GOT3 (cell line): ENCODE data around the gene PXYLP1.
A peak's percentile ranks its signal among the peaks of the same experiment; 100 is the strongest.

Experiments used
- DNase-seq: peaks from one replicate; lab custom pipeline; 2025; ENCODE audit warnings: mixed read lengths; lab: John Stamatoyannopoulos, UW

Gene PXYLP1

DNA sequence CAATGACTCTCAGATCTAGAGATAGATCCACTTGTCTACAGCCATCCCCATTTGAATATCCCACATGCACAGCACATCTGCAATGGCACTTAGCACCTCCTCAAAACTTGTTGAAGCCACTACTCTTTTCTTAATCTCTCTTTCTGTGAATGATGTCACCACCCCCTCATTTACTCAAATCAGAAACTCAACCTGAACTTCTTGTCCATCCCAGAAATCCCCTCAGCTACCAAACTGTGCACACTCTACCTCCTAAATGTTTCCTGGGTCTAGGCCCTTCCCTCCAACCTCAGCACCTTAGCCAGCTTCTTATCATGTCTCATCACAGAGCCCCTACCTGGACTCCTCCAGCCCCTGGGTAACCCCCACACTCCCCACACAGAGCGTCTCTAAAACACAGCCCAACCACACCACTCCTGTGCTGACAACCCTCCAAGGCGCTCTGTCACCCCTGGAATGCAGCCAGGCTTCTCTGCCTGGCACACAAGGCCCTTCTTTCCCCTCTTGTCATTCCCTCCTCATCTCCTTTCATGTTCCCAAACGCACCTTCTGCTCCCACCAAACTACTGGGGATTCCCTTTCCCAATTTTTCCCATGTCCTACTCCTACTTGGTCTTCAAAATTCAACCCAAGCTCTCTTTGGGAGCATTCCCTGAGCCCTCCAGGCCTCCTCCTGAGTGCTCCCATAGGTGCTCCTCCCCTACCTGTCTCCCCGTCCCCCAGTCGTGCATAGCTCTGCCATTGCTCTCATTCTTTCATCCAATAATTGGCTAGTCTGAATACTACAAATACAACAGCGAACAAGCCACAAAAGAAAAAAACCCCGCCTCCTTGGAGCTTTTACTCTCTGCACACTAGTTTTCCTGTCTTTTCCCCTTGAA, 96.9 kb downstream of the PXYLP1 start:
- DNase-seq, result no peak

DNA sequence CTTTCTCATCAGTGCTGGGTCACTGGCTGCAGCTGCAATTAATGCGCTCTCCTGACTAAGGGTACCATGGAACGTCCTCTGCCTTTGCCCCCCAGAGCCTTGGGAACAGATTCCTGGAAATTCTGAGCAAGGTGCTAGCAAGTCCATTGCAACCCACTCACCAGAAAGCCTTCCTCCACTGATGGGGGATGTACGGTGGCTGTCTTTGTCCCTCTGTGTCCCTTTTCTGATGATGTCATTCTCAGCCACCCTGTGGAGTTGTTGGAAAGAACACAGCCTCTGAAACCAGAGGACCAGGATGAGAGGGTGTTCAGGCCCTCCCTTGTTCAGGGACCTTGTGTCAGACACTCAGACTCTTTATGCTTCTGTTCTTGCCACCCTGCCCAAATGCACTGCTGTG, 98.6 kb downstream of the PXYLP1 start:
- no peak for DNase-seq

DNA sequence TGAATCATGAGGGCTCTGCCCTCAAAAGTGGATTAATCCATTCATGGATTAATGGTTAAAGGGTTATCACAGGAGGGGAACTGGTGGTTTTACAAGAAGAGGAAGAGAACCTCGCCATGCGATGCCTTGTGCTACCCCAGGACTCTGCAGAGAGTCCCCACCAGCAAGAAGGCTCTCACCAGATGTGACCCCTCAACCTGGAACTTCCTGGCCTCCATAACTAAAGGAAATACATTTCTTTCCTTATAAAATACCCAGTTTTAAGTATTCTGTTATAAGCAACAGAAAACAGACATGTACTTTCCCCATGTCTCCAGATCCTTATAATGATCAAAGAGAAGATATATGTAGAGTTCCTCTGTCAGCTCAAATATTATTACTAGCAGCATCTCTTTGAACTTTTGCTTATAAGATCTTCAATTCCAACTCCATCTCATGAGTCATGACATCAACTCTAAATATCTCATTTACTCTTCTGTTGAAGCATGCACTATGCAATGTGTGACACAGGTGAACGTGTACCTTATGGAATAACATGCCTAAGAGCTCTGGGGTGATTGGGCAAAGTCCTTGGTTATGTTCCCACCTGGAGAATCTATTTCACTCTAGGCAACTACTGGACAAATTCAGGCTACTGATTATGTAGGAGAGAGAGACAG, 99.2 kb downstream of the PXYLP1 start:
- DNase-seq, result no peak

DNA sequence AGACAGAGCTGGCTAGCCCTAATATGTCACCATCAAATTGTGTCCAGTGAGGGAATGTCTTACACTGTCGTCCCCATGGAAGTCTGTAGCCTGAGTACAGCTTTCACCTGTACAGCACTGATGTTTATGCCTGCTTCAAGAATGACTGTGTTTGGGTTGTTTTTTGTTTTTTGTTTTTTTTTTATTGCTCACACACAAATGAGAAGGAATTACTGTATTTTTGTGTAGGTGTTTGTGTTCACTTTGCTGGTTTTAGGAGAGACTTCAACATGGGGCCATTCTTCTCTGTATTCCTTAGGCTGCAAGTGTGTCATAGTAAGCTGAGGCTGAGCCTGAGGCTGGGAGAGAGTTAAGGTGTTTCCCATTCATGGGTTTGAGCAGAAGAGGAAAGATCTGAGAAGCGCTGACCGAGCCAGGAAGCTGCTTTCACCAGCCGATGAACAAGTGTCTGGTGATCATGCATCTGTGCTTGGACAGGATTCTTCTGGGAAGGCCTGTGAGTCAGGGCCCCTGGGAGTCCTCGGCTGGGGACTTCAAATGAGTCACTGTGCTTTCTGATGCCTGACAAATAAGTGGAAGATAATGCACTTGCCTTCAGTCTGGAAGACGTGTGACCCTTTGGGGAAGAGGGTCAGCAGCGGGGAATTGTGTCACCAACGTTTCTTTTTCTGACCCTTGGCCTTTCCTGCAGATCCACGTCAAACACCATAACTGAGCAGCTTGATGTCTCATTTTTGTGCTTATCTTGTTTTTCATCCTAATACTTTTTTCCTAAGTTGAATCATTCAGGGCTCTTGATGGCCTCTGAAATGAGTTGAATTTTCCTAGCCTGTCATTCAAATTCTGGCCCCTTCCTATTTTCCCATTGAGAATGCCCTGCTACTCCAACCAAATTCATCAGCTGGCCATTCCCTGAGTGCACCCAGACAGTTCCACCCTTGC, 100.0 kb downstream of the PXYLP1 start:
- DNase-seq, result peak; percentile 89

DNA sequence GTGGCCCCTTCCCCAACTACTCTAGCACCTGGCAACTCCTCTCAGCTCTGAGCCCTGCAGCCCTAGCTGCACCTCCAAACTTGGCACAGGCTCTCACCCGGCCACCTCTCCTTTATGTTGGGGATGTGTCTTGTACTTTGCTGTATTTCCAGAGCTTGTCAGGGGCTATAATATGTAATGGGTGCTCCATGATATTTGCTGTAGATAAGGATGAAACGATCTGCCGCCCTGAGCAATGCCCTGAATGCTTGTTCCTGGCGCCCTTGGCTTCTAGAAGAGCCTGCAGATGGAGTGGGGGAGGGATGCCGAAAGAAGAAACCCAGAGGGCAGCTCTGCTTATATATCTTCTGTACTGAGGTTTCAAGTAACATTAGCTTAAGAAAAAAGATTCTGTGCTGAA, 100.8 kb downstream of the PXYLP1 start:
- no peak for DNase-seq

DNA sequence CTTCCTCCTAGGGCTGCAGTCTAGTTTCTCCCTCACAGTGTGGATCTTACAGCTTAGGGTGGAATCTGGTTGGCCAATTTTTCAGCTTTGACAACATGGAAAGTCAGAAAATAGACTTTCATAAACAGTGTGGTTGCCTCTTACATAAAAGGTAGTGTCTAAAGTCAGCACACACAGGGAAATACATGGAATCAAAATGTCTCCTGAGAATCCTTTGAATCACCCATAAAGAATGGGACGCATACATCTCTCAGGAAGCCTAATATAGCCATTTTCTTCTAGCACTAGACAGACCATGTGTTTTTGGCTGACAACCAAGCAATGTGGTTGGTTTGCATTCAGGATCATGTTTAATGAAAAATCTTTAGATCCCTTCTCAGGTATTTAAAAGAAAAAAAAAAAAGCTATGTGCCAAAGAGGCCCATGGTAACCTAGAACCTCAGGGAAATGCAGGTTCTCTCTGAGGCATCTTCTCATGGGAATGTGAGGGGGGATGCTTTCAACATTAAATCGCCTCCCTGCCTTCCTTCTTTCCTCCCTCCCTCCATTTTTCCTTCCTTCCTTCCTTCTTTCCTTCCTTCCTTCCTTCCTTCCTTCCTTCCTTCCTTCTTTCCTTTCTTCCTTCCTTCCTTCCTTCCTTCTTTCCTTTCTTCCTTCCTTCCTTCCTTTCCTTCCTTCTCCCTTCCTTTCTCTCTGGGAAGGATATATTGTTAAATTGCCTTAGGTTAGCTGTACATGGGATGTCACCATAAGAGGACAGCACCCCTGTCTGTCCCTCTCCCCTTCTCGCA, 102.4 kb downstream of the PXYLP1 start:
- no peak for DNase-seq

DNA sequence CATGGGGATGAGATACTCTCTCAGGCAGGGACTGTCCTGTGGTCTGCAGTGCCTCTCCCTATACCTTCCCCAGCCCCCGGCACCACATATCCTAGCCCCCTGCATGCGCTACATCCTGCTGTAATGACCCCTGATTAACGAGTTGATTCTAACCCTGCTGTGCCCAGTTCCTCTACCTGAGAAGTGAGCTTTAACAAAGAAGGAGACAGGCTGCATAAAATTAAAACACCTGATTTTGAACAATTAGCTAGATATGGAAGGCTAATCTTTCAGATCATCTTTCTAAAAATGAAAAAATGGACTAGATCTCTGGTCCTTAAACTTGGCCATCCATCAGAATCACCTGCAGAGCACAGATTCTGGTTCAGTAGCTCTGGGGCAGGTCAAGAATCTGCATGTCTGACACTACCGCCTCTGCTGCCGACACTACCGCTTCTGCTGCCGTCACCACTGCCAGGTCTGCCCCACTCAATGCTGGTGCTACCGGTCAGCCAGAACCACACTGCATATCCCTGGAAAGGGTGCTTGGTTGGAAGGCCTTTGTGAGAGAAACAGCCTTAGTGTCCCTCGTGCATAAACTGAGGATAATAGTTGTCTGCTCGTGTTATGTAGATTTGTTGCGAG, 103.1 kb downstream of the PXYLP1 start:
- DNase-seq, result no peak

DNA sequence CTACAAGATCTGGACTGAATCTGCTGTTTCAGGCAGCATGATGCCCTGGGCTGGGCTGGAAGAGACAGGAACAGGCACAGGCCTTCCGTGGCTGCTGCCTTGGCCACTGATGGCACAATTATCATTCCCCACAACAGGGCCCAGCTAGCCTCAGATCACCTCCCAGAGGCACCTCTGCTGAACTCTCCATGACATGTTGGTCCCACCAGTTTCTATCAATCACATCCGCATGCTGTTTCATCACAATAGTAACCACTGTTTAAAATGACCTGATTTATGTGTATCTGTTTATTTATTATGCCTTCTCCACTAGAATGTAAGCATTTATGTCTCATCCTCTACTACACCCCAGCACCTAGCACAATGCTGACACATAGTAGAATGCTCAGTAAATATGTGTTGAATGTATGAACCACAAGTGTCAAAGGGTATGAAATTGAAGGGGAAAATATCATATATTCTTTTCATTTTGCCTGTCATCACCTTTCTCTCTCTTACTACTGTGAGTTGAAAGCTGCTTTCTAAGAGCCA, 104.0 kb downstream of the PXYLP1 start:
- DNase-seq, result no peak

DNA sequence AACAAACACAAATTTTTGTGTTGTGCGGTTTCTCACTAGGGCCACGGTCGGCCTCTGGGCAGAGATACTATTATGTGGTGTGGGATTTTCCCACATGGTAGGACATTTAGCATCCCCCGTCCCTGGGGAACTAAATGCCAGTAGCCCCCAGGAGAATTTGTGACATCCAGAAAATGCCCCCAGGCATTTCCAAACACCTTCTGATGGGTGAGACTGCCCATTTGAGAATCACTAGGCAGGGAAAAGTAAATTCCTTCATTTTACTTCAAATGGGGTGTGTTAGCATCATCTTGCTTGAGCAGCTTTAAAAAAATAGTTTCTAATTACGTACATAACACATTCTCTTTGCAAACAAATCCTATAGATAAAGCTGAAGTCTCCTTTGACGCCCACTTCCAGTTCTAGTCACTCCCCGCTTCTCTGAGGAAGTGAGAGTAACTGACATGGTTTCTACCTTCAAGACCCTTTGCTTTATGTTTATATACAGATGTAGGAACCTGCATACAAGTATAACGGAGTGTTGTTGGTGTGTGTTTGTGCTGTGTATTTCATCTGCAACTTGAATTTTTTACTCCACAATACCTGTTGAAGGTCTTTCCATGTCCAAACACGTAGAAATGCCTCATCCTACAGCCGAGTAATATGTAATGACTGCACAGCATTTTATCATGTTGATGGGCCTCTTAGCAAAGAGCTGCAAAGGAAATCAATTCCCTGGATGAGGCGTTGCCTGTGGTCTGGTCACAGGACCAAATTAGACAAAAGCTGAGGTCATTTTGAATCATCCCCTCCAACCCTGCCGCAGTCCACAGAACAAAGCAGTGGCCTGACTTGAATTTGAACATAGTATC, 105.3 kb downstream of the PXYLP1 start:
- peak; percentile 39 for DNase-seq

DNA sequence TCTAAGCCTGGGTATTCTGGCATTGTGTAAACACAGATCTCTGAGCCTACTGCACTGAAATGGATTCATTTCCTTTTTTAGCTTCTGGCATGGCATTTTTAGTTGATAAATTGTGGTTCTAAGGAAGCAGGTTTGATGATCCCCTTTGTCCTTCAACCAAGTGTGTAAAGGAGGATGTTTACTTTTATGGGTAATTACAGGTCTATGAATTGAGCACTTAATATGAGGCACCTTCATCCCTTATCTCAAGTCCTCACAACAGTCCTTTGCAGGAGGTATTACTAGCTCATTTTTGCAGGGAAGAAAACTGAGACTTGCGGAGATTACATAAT, 105.9 kb downstream of the PXYLP1 start:
- DNase-seq, result no peak

DNA sequence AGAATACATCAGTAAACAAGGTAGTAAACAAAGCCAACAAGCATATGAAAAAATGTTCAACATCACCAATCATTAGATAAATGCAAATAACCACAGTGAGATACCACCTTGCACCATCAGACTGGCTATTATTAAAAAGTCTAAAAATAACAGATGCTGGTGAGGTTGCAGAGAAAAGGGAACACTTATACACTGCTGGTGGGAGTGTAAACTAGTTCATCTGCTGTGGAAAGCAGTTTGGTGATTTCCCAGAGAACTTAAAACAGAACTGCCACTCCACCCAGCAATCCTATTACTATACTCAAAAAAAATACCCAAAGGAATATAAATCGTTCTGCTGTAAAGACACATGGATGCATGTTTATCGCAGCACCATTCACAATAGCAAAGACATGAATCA, 106.4 kb downstream of the PXYLP1 start:
- DNase-seq, result no peak

DNA sequence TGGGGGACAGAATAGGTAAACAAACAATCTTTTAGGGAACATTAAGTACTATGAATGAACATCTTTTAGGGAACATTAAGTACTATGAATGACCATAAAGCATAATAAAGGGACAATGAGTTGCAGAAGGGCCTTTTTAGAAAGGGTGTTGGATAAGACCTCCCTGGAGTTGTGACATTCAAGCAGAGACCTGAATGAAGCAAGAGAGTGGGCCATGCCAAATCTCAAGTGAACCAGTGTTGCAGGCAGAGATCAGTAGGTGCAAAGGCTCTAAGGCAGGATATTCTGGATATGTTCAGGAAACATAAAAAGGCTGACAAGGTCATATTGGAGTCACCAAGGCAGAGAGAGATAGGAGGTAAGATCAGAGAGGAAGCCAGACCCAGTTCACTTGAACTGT, 107.3 kb downstream of the PXYLP1 start:
- no peak for DNase-seq

DNA sequence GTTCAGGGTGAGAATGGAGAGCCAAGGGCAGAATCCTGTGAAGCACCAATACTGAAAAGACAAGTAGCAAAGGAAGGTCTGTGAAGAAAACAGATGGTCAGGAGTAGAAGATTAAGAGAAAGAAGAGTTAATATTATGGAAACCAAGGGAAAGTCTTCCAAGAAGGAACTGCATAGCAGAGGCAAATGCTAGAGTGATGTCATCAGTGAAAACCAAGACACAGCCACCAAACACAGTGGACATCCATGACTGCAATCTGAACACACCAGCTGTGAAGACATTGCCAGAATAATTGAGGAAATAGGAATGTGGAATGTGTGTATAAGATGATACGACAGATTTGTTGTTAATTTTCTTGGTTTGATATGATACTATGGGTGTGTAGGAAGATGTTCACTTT, 109.9 kb downstream of the PXYLP1 start:
- DNase-seq, result no peak

DNA sequence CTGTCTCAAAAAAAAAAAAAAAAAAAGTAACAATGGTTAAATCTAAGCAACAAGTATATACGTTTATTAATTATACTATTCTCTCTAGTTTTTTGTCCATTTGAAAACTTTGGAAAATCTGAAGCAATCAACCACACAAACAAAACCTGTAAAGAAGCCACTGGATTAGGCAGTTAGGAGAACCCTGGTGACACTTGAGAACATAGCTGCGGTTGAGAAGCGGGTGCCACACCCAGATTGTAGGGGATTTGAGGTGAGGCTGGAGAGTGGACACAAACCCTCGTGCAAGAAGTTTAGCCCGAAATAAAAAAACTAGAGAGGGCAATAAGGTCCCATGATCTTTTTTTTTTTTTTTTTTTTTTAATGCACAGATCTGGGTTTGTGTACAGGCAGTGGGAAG, 110.8 kb downstream of the PXYLP1 start:
- DNase-seq, result no peak

DNA sequence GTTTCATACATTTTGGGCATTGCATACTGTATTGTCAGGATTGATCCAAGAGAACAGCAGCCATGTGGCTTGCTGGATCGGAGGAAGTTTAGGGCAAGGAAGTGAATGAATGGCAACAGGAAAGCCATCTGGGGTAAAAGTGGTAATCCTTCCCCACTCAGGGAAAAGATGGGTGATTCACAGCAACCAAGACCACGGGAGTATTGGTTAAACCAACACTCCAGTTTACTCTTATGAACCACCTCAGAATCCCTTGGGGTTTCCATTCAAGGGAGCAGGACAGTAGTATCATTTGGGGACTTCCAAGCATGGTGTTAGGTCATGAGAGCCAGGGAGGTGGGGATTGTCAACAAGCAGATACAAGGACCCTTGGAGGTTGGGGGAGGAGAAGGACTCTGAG, 111.5 kb downstream of the PXYLP1 start:
- no peak for DNase-seq

DNA sequence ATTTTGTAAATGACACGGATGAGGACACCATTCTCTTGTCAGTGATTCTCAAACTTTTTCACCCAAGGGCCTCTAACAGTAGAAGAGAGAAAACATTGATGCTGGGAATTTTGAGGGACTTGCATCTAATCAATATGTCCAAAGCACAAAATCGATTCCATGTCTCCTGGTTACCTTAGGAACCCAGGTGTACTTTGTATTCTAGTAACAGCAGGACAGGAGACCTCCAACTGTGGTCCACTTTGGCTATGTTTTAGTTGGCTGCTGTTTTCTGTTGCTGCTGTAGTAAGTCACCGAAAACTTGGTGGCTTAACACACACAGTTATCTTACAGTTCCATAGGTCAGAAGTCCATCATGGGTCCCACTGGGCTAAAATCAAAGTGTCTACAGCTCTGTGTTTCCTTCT, 112.2 kb downstream of the PXYLP1 start:
- DNase-seq, result no peak
